Panc1 (cell line): Measurements from ENCODE around the gene PDE1A.

Experiments
- POLR2AphosphoS5 ChIP-seq: IDR thresholded peaks from 2 replicates; pipeline ENCODE4 v1.6.1; 2012; ENCODE audit warnings: mild to moderate bottlenecking, low read depth, low read length, moderate library complexity
- TF ChIP-seq, protein P1 (sequence below): fragments of 450-650 bp; IDR thresholded peaks from 2 replicates; pipeline ENCODE4 v1.5.1; 2017; ENCODE audit warnings: mild to moderate bottlenecking

DNA sequence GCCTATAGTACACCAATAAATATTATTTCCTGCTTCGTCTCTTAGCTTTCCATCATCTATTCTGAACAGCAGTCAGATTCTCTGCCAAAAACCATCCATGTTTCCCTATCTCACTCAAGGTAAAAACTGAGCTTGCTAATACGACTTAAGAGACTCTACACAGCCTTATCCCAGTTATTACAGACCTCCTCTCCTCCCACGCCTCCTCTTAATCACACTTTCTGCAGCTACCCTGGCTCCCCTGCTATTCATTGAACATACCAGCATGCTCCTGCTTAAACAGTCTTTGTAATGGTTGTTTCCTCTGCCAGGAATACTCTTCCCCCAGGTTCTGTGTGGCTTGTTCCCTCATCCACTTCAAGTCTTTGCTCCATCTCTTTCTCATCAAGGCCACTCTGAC, 81.5 kb downstream of the PDE1A start:
- TF ChIP-seq, protein P1, sequence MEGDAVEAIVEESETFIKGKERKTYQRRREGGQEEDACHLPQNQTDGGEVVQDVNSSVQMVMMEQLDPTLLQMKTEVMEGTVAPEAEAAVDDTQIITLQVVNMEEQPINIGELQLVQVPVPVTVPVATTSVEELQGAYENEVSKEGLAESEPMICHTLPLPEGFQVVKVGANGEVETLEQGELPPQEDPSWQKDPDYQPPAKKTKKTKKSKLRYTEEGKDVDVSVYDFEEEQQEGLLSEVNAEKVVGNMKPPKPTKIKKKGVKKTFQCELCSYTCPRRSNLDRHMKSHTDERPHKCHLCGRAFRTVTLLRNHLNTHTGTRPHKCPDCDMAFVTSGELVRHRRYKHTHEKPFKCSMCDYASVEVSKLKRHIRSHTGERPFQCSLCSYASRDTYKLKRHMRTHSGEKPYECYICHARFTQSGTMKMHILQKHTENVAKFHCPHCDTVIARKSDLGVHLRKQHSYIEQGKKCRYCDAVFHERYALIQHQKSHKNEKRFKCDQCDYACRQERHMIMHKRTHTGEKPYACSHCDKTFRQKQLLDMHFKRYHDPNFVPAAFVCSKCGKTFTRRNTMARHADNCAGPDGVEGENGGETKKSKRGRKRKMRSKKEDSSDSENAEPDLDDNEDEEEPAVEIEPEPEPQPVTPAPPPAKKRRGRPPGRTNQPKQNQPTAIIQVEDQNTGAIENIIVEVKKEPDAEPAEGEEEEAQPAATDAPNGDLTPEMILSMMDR: no peak
- TF ChIP-seq POLR2AphosphoS5: no peak
